Common myeloid progenitor, CD34-positive (primary cell): ENCODE measurements around the gene PRR20B. TPM values are rescaled to one million over a fixed set of nuclear protein-coding genes. Genes with fewer than 3 reads are reported as not detected.
"Not testable (repeated sequence)": the region's sequence is repeated elsewhere in the genome, so short reads cannot be mapped to it uniquely, and the experiment has no call there.

Experiments used
- CTCF ChIA-PET: fragments of 350-600 bp; sonication (Branson Sonifier 250); formaldehyde crosslinking; loops from one replicate; lab custom pipeline; 2021; ENCODE audit warnings: antibody characterized with exemption; lab: Charles Lee
- POLR2A ChIA-PET: fragments of 350-600 bp; sonication (Branson Sonifier 250); formaldehyde crosslinking; loops from one replicate; lab custom pipeline; 2021; ENCODE audit warnings: antibody characterized with exemption; lab: Charles Lee
- DNase-seq, 3 donors: peaks; one replicate each; pipeline versions ENCODE4 v3.0.0 to v3.0.0-alpha.2; 2013
- H3K27ac ChIP-seq, 2 experiments: 1 replicate in 1 of 2; 2 replicates in 1 of 2; pipeline ENCODE4 v1.7.0; 2013; ENCODE audit warnings: inconsistent platforms in 2 of 2, low read length in 2 of 2, mild to moderate bottlenecking in 2 of 2, low read depth in 1 of 2, moderate library complexity in 1 of 2; ENCODE audit not compliant: severe bottlenecking in 2 of 2, insufficient read depth in 1 of 2, poor library complexity in 1 of 2
- H3K27me3 ChIP-seq, 5 experiments: replicated peaks in 2 of 5; 1 replicate in 3 of 5; 2 replicates in 2 of 5; pipeline versions ENCODE4 v1.6.1 to v1.7.0; 2013; ENCODE audit warnings: low read length in 4 of 5, mild to moderate bottlenecking in 2 of 5, moderate library complexity in 2 of 5, inconsistent platforms in 1 of 5; ENCODE audit not compliant: insufficient read depth in 5 of 5, control insufficient read depth in 4 of 5
- H3K36me3 ChIP-seq, 4 experiments: 1 replicate in 2 of 4; 2 replicates in 2 of 4; pipeline versions ENCODE4 v1.6.1 to v1.7.0; 2013; ENCODE audit warnings: low read length in 3 of 4, control low read depth in 1 of 4, mild to moderate bottlenecking in 1 of 4; ENCODE audit not compliant: control insufficient read depth in 4 of 4, insufficient read depth in 4 of 4
- H3K4me1 ChIP-seq, 4 experiments: 1 replicate in 3 of 4; 2 replicates in 1 of 4; pipeline versions ENCODE4 v1.6.1 to v1.7.1; 2013; ENCODE audit warnings: low read length in 3 of 4, mild to moderate bottlenecking in 3 of 4, control low read depth in 1 of 4, inconsistent platforms in 1 of 4, moderate library complexity in 1 of 4; ENCODE audit not compliant: control insufficient read depth in 4 of 4, insufficient read depth in 4 of 4; ENCODE audit errors: control extremely low read depth in 1 of 4
- H3K4me3 ChIP-seq, 7 experiments: 1 replicate in 4 of 7; 2 replicates in 3 of 7; pipeline versions ENCODE4 v1.5.1 to v1.7.0; 2013; ENCODE audit warnings: mild to moderate bottlenecking in 7 of 7, low read length in 6 of 7, moderate library complexity in 6 of 7, inconsistent platforms in 2 of 7, low read depth in 2 of 7, control low read depth in 1 of 7; ENCODE audit not compliant: insufficient read depth in 4 of 7, control insufficient read depth in 1 of 7; ENCODE audit errors: extremely low read depth in 1 of 7
- H3K9me3 ChIP-seq, 5 experiments: 1 replicate in 4 of 5; 2 replicates in 1 of 5; pipeline versions ENCODE4 v1.6.1 to v1.7.1; 2013; ENCODE audit warnings: low read length in 4 of 5, mild to moderate bottlenecking in 2 of 5, inconsistent platforms in 1 of 5, low read depth in 1 of 5, moderate library complexity in 1 of 5; ENCODE audit not compliant: control insufficient read depth in 4 of 5, insufficient read depth in 2 of 5; ENCODE audit errors: control extremely low read depth in 1 of 5
- WGBS: methylation state at CpG from one replicate; pipeline ENCODE4 v1.1.5; 2013; ENCODE audit not compliant: insufficient coverage; 5-methylcytosine and 5-hydroxymethylcytosine counted together
- polyA plus RNA-seq: library from polyadenylated mRNA; unstranded; fragments of 120-200 nt; gene quantifications from one replicate; pipeline ENCODE4 v1.2.1, GENCODE V29; 2013

PRR20B gene
- not detected for polyA plus RNA-seq

DNA sequence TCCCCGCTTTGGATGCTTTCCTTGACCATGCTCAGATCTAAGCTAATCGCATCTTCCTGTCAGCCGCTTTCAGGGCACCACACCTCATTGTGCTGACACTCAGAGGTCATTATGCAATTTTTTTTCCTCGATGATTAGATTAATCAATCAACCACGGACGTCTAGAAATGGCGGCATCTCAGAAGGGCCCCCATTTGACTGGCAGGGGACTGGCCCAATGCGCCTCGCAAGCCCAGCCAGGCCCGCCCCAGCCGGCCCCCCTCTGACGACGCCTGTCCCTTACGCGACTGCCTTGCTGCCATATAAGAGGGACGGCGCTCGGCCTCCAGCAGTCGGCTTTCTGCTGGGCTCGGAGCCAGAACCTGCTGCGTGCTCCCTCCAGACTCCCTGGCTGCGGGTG is at the start of gene PRR20B:
Gene PRR20B (plus strand): TSS at position 301 of the 400 bp plus-strand sequence. CDS start 387 bp downstream, outside the sequence.
- H3K36me3 ChIP-seq, DNase-seq, H3K4me1 ChIP-seq, CTCF ChIA-PET, H3K27ac ChIP-seq, H3K27me3 ChIP-seq, H3K9me3 ChIP-seq, POLR2A ChIA-PET, H3K4me3 ChIP-seq: not testable (repeated sequence)
- WGBS = no CpG with 5 or more reads among the region's 22 CpGs

DNA sequence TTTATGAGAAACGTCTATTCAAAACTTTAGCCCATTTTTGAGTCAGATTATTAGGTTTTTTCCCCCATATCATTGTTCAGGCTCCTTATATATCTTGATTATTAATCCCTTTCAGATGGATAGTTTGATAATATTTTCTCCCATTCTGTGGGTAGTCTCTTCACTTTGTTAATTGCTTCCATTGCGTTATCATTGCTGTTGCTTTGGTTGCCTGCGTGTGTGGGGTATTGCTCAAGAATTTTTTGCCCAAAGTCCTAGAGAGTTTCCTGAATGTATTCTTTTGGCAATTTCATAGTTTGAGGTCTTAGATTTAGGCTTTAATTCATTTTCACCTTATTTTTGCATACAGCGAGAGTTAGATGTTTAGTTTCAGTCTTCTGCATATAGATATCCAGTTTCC is 32.3 kb upstream of the PRR20B start:
- no peaks in the 10 kb centered on the region for H3K27me3 ChIP-seq
- H3K27ac ChIP-seq = no peak overlapping the region
- no peaks in the 10 kb centered on the region for H3K9me3 ChIP-seq
- no CpG with 5 or more reads among the region's 4 CpGs for WGBS
- no peak overlapping the region for H3K4me3 ChIP-seq
- DNase-seq = no peak
- ChIA-PET CTCF (no interaction called here), POLR2A (no interaction called here)
- H3K36me3 ChIP-seq = no peaks in the 10 kb centered on the region
- H3K4me1 ChIP-seq = no peaks in the 10 kb centered on the region

DNA sequence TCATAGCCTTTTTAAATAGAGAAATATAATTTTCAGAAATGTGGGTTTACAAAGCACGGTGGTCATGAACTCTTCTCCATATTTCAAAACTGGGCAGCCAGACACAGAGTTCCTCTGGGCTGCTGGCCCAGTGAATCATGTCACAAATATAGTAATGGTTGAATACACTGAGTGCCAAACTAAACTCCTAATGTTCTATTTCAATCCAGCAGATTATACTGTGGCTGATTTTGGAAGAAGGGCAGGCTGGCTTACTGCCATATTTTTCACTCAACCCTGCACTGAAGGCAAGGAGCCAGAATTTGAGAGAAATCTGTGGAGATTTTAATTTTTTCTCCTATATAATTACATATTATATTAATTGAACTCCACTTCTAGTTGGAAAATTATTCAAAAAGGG is 23.6 kb upstream of the PRR20B start:
- Histone ChIP-seq H3K27me3 (no peaks in the 10 kb centered on the region), H3K4me1 (no peaks in the 10 kb centered on the region), H3K4me3 (no peak overlapping the region), H3K27ac (no peak overlapping the region), H3K36me3 (no peaks in the 10 kb centered on the region), H3K9me3 (no peaks in the 10 kb centered on the region)
- WGBS = 100% methylated on average over 1 of the region's 1 CpG
- CTCF ChIA-PET = no interaction called here
- no peak for DNase-seq
- POLR2A ChIA-PET = no interaction called here

DNA sequence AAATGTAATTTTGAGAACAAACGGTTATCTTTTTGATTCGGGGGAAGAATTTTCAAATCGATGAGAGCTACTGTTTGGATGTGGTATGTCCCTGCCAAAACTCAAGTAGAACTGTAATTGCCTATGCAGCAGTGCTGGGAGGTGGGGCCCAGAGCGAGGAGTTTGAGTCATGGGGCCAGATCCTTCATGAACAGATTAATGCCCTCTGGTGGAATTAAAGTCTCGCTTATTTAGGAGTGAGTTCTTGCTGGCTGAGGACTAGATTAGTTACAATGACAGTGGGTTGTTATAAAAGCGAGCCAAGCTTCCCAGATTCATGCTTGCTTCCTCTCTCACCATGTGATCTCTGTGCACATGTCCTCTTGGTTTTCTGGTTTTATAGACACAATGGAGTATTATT is 18.4 kb upstream of the PRR20B start:
- H3K27ac ChIP-seq = no peak overlapping the region
- H3K4me3 ChIP-seq = no peak overlapping the region
- ChIA-PET POLR2A (no interaction called here), CTCF (interaction anchor here (1.6 kb wide), 1 partner anchor 10 kb away, joined by 3 read pairs; no protein-coding TSS in a partner anchor)
- 98% methylated on average over 5 of the region's 6 CpGs for WGBS
- no peaks in the 10 kb centered on the region for H3K36me3 ChIP-seq
- no peaks in the 10 kb centered on the region for H3K9me3 ChIP-seq
- no peak for DNase-seq
- no peaks in the 10 kb centered on the region for H3K4me1 ChIP-seq
- no peaks in the 10 kb centered on the region for H3K27me3 ChIP-seq

DNA sequence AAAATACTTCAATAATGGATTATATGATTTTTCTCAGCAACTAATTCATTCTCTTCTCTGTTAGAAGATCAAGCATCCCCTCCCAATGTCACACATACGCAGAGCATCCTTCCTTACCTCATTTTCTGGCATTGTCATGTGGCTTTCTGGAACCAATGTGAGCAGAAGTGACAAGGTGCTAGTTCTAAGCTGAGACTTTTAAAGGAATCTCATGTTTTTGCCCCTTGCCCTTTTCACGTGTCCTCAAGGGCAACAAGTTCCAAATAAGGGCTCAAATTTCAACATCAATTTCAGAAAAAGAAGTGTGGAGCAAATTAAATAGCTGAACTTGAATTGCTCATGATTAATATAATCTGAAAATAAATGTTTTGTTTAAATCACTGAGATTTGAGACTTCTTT is 11.2 kb upstream of the PRR20B start:
- Histone ChIP-seq H3K4me3 (no peak overlapping the region), H3K4me1 (no peaks in the 10 kb centered on the region), H3K27me3 (no peaks in the 10 kb centered on the region), H3K36me3 (no peaks in the 10 kb centered on the region), H3K27ac (no peak overlapping the region), H3K9me3 (no peaks in the 10 kb centered on the region)
- POLR2A ChIA-PET = no interaction called here
- CTCF ChIA-PET = no interaction called here
- no peak for DNase-seq
- WGBS = 74% methylated on average over 2 of the region's 2 CpGs

DNA sequence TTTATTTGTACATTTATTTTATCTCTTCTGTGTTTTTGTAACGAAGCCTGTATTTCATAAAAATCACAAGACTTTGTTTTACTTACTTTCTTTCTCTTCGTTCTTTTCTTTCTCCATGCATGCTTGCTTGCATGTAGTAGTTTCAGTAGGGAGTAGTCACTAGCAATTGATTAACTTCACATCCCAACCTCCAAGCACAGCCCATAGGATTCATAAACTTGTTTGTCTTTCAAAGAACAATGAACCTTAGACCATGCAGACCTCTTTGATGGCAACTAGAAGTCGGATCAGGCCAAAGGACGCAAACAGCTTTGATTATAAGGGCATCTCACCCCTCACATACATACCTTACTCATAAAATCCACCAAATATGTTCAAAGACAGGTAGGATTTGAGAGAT is 9.7 kb upstream of the PRR20B start:
- DNase-seq = no peak
- Histone ChIP-seq H3K4me1 (no peaks in the 10 kb centered on the region), H3K4me3 (no peak overlapping the region), H3K9me3 (no peaks in the 10 kb centered on the region), H3K36me3 (no peaks in the 10 kb centered on the region), H3K27ac (no peak overlapping the region), H3K27me3 (no peaks in the 10 kb centered on the region)
- no CpG with 5 or more reads among the region's 4 CpGs for WGBS
- POLR2A ChIA-PET = no interaction called here
- CTCF ChIA-PET = no interaction called here

DNA sequence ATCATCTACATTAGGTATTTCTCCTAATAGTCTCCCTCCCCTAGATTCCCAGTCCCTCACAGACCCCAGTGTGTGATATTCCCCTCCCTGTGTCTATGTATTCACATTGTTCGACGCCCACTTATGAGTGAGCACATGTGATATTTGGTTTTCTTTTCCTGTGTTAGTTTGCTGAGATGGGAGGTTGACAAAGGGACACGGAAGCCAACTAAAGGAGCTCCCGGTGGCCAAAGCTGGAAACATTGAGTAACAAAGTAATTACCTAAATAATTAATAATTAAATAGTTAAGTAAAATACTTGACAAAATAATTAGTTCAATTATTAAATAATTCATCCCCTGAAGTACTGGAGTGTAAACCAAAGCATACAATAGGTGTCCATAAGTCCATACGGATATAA is 8.3 kb upstream of the PRR20B start:
- DNase-seq = no peak
- CTCF ChIA-PET = no interaction called here
- H3K27me3 ChIP-seq = no peaks in the 10 kb centered on the region
- H3K36me3 ChIP-seq = no peaks in the 10 kb centered on the region
- POLR2A ChIA-PET = no interaction called here
- WGBS = no CpG with 5 or more reads among the region's 5 CpGs
- H3K4me1 ChIP-seq = no peaks in the 10 kb centered on the region
- no peak overlapping the region for H3K27ac ChIP-seq
- no peak overlapping the region for H3K4me3 ChIP-seq
- H3K9me3 ChIP-seq = no peaks in the 10 kb centered on the region
